ENCODE data around the gene PCDH8.

GRCh38 chr13:52878831-52879230, 30.4 kb upstream of the PCDH8 start:
- TF ChIP-seq CTCF (IDR thresholded peaks at IDR 0.05), result no peak
- TF ChIP-seq POLR2A (IDR thresholded peaks at IDR 0.05), result no peak
